Natural killer cell (primary cell): ENCODE measurements around the gene CFAP91. TPM values are rescaled to one million over a fixed set of nuclear protein-coding genes. Genes with fewer than 3 reads are reported as not detected.

Experiments
- ATAC-seq, 3 donors: fragments of 150-1000 bp in 2 of 3; fragments of 200-7000 bp in 1 of 3; cut with Tn5 transposase; 1 replicate in 1 of 3; 2 replicates in 2 of 3; pipeline ENCODE4 v1.10.0; 2021; ENCODE audit warnings: mild to moderate bottlenecking in 2 of 3, moderate library complexity in 2 of 3
- DNase-seq, 2 donors: peaks; one replicate each; pipeline versions ENCODE4 v3.0.0 to v3.0.0-alpha.2; 2013 to 2021; ENCODE audit warnings: mixed read lengths in 1 of 2
- H3K27ac ChIP-seq: one replicate; pipeline ENCODE4 v1.5.1; 2013; ENCODE audit warnings: mild to moderate bottlenecking, low read length
- H3K27me3 ChIP-seq: one replicate; pipeline ENCODE4 v1.6.1; 2013; ENCODE audit warnings: low read length; ENCODE audit not compliant: control insufficient read depth, insufficient read depth
- H3K36me3 ChIP-seq: one replicate; pipeline ENCODE4 v1.6.1; 2013; ENCODE audit warnings: low read length; ENCODE audit not compliant: control insufficient read depth, insufficient read depth
- H3K4me1 ChIP-seq: one replicate; pipeline ENCODE4 v1.6.1; 2013; ENCODE audit warnings: low read length; ENCODE audit not compliant: control insufficient read depth, insufficient read depth
- H3K4me3 ChIP-seq: one replicate; pipeline ENCODE4 v1.5.1; 2013; ENCODE audit warnings: low read length
- H3K9me3 ChIP-seq: one replicate; pipeline ENCODE4 v1.6.1; 2013; ENCODE audit warnings: low read length; ENCODE audit not compliant: control insufficient read depth, insufficient read depth
- H3K27ac Mint-ChIP-seq, 2 donors: one replicate each; pipeline ENCODE4 v1.8.0; 2022; ENCODE audit warnings: mild to moderate bottlenecking in 2 of 2, mixed read lengths in 2 of 2, moderate library complexity in 1 of 2
- H3K27me3 Mint-ChIP-seq, 2 donors: one replicate each; pipeline ENCODE4 v1.8.0; 2022; ENCODE audit warnings: low read depth in 2 of 2, mixed read lengths in 2 of 2
- H3K36me3 Mint-ChIP-seq: one replicate; pipeline ENCODE4 v1.8.0; 2022; ENCODE audit warnings: mixed read lengths
- H3K4me1 Mint-ChIP-seq, 2 donors: one replicate each; pipeline ENCODE4 v1.8.0; 2022; ENCODE audit warnings: mixed read lengths in 2 of 2
- H3K4me3 Mint-ChIP-seq: one replicate; pipeline ENCODE4 v1.8.0; 2022; ENCODE audit warnings: mild to moderate bottlenecking, moderate library complexity, mixed read lengths
- H3K9me3 Mint-ChIP-seq, 2 donors: one replicate each; pipeline ENCODE4 v1.8.0; 2022; ENCODE audit warnings: mixed read lengths in 2 of 2
- WGBS: methylation state at CpG from one replicate; pipeline ENCODE4 v1.1.7; 2013; ENCODE audit warnings: missing lambda C conversion rate; ENCODE audit not compliant: insufficient coverage; 5-methylcytosine and 5-hydroxymethylcytosine counted together
- intact Hi-C: fragments of 100-400 bp; cut with micrococcal nuclease; formaldehyde crosslinking; loops from one replicate; pipeline ENCODE4 v1.14.2; 2022
- total RNA-seq, 4 donors: library from RNA; stranded (reverse); fragments of 120-200 nt in 1 of 4; gene quantifications; one replicate each; pipeline versions ENCODE4 v1.2.3 to v1.2.4, GENCODE V29; 2013 to 2022
- TF ChIP-seq, protein P1 (sequence below): fragments of 200-600 bp; IDR thresholded peaks from one replicate; pipeline ENCODE4 v1.8.0; 2022; ENCODE audit warnings: antibody characterized with exemption

CFAP91 gene
- total RNA-seq, 3 donors from 2014 or later (not counting 1 experiment from before 2014, with no cell fraction given), result 0.14 TPM; not detected in 2

GRCh38 chr3:119664850-119665379 lies 37.9 kb upstream of the CFAP91 start:
- DNase-seq (no peak), ATAC-seq (no peak)
- Mint-ChIP-seq H3K4me3 (no peak overlapping the region), H3K27ac (peak overlapping the region; percentile 26 to 42), H3K4me1 (peaks cover 2 to 5% of the 10 kb centered on the region in 2 donors), H3K9me3 (no peaks in the 10 kb centered on the region), H3K27me3 (no peaks in the 10 kb centered on the region), H3K36me3 (no peaks in the 10 kb centered on the region)
- peaks cover 14% of the 10 kb centered on the region for H3K36me3 ChIP-seq
- WGBS, result 84% methylated on average over 4 of the region's 4 CpGs
- H3K27ac ChIP-seq, result no peak overlapping the region
- H3K27me3 ChIP-seq, result no peaks in the 10 kb centered on the region
- no peaks in the 10 kb centered on the region for H3K4me1 ChIP-seq
- H3K9me3 ChIP-seq, result no peaks in the 10 kb centered on the region
- intact Hi-C loops, result no loop called here
- no peak overlapping the region for H3K4me3 ChIP-seq
- TF ChIP-seq, protein P1, sequence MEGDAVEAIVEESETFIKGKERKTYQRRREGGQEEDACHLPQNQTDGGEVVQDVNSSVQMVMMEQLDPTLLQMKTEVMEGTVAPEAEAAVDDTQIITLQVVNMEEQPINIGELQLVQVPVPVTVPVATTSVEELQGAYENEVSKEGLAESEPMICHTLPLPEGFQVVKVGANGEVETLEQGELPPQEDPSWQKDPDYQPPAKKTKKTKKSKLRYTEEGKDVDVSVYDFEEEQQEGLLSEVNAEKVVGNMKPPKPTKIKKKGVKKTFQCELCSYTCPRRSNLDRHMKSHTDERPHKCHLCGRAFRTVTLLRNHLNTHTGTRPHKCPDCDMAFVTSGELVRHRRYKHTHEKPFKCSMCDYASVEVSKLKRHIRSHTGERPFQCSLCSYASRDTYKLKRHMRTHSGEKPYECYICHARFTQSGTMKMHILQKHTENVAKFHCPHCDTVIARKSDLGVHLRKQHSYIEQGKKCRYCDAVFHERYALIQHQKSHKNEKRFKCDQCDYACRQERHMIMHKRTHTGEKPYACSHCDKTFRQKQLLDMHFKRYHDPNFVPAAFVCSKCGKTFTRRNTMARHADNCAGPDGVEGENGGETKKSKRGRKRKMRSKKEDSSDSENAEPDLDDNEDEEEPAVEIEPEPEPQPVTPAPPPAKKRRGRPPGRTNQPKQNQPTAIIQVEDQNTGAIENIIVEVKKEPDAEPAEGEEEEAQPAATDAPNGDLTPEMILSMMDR, result no peak

DNA sequence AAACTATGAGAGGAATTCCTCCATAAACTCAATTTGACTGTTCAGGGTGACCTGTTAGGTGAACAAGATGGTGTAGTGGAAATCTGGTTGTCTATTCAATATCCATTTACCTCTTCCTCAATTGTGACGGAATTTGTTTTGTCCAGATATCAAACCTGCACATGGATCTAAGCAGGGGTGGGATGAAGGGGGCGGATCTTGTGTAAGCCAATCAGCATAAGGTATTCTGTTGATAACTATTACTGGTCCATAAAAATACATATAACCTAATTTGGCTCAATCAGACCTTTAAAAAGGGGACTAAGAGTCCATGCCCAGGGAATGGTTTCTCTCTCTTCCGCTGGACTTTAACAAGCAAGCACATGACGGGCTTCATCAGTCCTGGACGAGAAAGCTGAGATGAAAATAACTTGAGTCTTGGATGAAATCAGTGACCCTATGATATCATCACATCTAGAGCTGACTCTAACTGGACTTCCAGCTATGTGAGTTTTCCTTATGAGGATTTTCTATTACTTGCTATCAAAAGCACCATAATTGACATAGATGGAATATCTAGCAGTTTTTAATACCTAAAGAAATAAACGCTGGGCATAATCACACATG lies 36.8 kb upstream of the CFAP91 start:
- no peak for ATAC-seq
- intact Hi-C loops, result no loop called here
- H3K4me3 Mint-ChIP-seq, result no peak overlapping the region
- no peaks in the 10 kb centered on the region for H3K9me3 Mint-ChIP-seq
- H3K27me3 ChIP-seq, result no peaks in the 10 kb centered on the region
- H3K4me3 ChIP-seq, result no peak overlapping the region
- H3K4me1 Mint-ChIP-seq, result peaks cover 4 to 5% of the 10 kb centered on the region in 2 donors
- no peak for DNase-seq
- H3K4me1 ChIP-seq, result no peaks in the 10 kb centered on the region
- H3K9me3 ChIP-seq, result no peaks in the 10 kb centered on the region
- H3K27me3 Mint-ChIP-seq, result no peaks in the 10 kb centered on the region
- H3K27ac ChIP-seq, result no peak overlapping the region
- H3K36me3 ChIP-seq, result peaks cover 25% of the 10 kb centered on the region
- peak overlapping the region in 1 of 2 donors; percentile 39 for H3K27ac Mint-ChIP-seq
- TF ChIP-seq, protein P1, result no peak
- no peaks in the 10 kb centered on the region for H3K36me3 Mint-ChIP-seq
- 89% methylated on average over 3 of the region's 6 CpGs for WGBS

DNA sequence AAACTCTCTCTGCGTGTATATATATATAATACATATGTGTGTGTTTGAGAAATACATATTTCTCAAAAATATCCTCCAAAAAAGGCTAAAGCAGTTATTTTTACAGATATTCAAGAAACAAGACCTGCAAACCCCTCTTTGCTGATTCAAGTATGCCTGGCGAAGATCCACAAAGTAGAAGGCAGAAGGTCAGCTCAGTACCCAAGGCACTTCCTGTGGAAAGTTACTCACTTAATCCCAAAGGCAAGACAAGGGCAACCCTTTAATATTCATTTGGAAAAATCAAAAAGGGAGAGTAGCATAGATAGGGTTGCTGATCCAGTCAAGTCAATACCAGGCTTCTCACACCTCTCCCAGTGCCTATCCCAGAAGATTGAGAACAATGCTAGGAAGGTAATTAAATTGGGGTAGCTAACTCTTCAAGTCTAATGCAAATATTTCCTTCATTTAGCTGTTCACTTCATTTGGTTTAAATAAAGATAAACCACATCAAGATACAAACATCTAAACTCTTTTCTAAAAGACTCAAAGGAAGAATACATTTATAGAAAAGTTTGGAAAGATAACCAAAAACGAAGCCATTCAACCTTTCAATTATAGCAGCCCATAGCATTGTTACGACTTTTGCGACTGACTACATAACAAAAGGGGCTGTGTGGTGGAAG lies 32.8 kb upstream of the CFAP91 start:
- peaks cover 7% of the 10 kb centered on the region for H3K36me3 Mint-ChIP-seq

More for the DNA sequence above, 32.8 kb upstream of the CFAP91 start:
- WGBS, result 89% methylated on average over 1 of the region's 5 CpGs
- ATAC-seq (no peak), DNase-seq (no peak)
- peak overlapping the region; percentile 45 to 51 for H3K27ac Mint-ChIP-seq
- H3K4me3 ChIP-seq, result no peak overlapping the region
- TF ChIP-seq, protein P1, result no peak
- peaks cover 7 to 8% of the 10 kb centered on the region in 2 donors for H3K4me1 Mint-ChIP-seq
- intact Hi-C loops, result loop anchor here (10.0 kb wide), 1 partner anchor 425 kb away; the partner anchor contains the start of gene GSK3B
- no peaks in the 10 kb centered on the region for H3K9me3 Mint-ChIP-seq
- H3K27me3 ChIP-seq, result no peaks in the 10 kb centered on the region
- no peaks in the 10 kb centered on the region for H3K9me3 ChIP-seq
- H3K4me1 ChIP-seq, result no peaks in the 10 kb centered on the region
- H3K27ac ChIP-seq, result no peak overlapping the region
- no peaks in the 10 kb centered on the region for H3K27me3 Mint-ChIP-seq
- H3K4me3 Mint-ChIP-seq, result no peak overlapping the region
- peaks cover 59% of the 10 kb centered on the region for H3K36me3 ChIP-seq
